ENCODE data around the gene FBN1.

FBN1 gene

GRCh38 chr15:48493084-48493762 lies 152.3 kb downstream of the FBN1 start:
- no peak for DNase-seq (ENCODE audit: low read depth in 1 of 2, low spot score in 1 of 2)
- TF ChIP-seq JUND (IDR thresholded peaks at IDR 0.05; ENCODE audit: low read depth) = no peak
- in situ Hi-C loops (cut with HindIII; ENCODE audit: low pct_unique_long_range_greater_than_20kb, low sequenced_read_pairs) = no loop called here

GRCh38 chr15:48486228-48486627 lies 159.3 kb downstream of the FBN1 start:
- in situ Hi-C loops (cut with HindIII; ENCODE audit: low pct_unique_long_range_greater_than_20kb, low sequenced_read_pairs) = no loop called here
- no peak for DNase-seq (ENCODE audit: low read depth in 1 of 2, low spot score in 1 of 2)
- TF ChIP-seq JUND (IDR thresholded peaks at IDR 0.05; ENCODE audit: low read depth) = no peak

- in situ Hi-C loops (cut with HindIII; ENCODE audit: low pct_unique_long_range_greater_than_20kb, low sequenced_read_pairs) = no loop called here
- TF ChIP-seq JUND (IDR thresholded peaks at IDR 0.05; ENCODE audit: low read depth) = no peak
- DNase-seq (ENCODE audit: low read depth in 1 of 2, low spot score in 1 of 2) = no peak
Measured at GRCh38 chr15:48481802-48482201, 163.7 kb downstream of the FBN1 start.

- TF ChIP-seq JUND (IDR thresholded peaks at IDR 0.05; ENCODE audit: low read depth) = no peak
- no peak for DNase-seq (ENCODE audit: low read depth in 1 of 2, low spot score in 1 of 2)
- in situ Hi-C loops (cut with HindIII; ENCODE audit: low pct_unique_long_range_greater_than_20kb, low sequenced_read_pairs) = no loop called here
Measured at GRCh38 chr15:48479751-48480150, 165.8 kb downstream of the FBN1 start.

- DNase-seq (ENCODE audit: low read depth in 1 of 2, low spot score in 1 of 2) = no peak
- no peak for TF ChIP-seq JUND (IDR thresholded peaks at IDR 0.05; ENCODE audit: low read depth)
- in situ Hi-C loops (cut with HindIII; ENCODE audit: low pct_unique_long_range_greater_than_20kb, low sequenced_read_pairs) = no loop called here
Measured at GRCh38 chr15:48478581-48478980, 166.9 kb downstream of the FBN1 start.

- in situ Hi-C loops (cut with HindIII; ENCODE audit: low pct_unique_long_range_greater_than_20kb, low sequenced_read_pairs) = no loop called here
- no peak for TF ChIP-seq JUND (IDR thresholded peaks at IDR 0.05; ENCODE audit: low read depth)
- no peak for DNase-seq (ENCODE audit: low read depth in 1 of 2, low spot score in 1 of 2)
Measured at GRCh38 chr15:48477795-48478360, 167.6 kb downstream of the FBN1 start.

GRCh38 chr15:48475600-48476395 lies 169.7 kb downstream of the FBN1 start:
- in situ Hi-C loops (cut with HindIII; ENCODE audit: low pct_unique_long_range_greater_than_20kb, low sequenced_read_pairs) = no loop called here
- no peak for DNase-seq (ENCODE audit: low read depth in 1 of 2, low spot score in 1 of 2)

GRCh38 chr15:48473667-48474066 lies 171.8 kb downstream of the FBN1 start:
- in situ Hi-C loops (cut with HindIII; ENCODE audit: low pct_unique_long_range_greater_than_20kb, low sequenced_read_pairs) = no loop called here
- TF ChIP-seq JUND (IDR thresholded peaks at IDR 0.05; ENCODE audit: low read depth) = no peak
- no peak for DNase-seq (ENCODE audit: low read depth in 1 of 2, low spot score in 1 of 2)

More at GRCh38 chr15:48475600-48476395, 169.7 kb downstream of the FBN1 start:
- TF ChIP-seq JUND (IDR thresholded peaks at IDR 0.05; ENCODE audit: low read depth) = no peak

- no peak for DNase-seq (ENCODE audit: low read depth in 1 of 2, low spot score in 1 of 2)
- no peak for TF ChIP-seq JUND (IDR thresholded peaks at IDR 0.05; ENCODE audit: low read depth)
- in situ Hi-C loops (cut with HindIII; ENCODE audit: low pct_unique_long_range_greater_than_20kb, low sequenced_read_pairs) = no loop called here
Measured at GRCh38 chr15:48472756-48473155, 172.8 kb downstream of the FBN1 start.

- in situ Hi-C loops (cut with HindIII; ENCODE audit: low pct_unique_long_range_greater_than_20kb, low sequenced_read_pairs) = no loop called here
- DNase-seq (ENCODE audit: low read depth in 1 of 2, low spot score in 1 of 2) = no peak
- no peak for TF ChIP-seq JUND (IDR thresholded peaks at IDR 0.05; ENCODE audit: low read depth)
Measured at GRCh38 chr15:48471073-48471472, 174.4 kb downstream of the FBN1 start.

GRCh38 chr15:48470096-48470495 lies 175.4 kb downstream of the FBN1 start:
- in situ Hi-C loops (cut with HindIII; ENCODE audit: low pct_unique_long_range_greater_than_20kb, low sequenced_read_pairs) = no loop called here
- no peak for DNase-seq (ENCODE audit: low read depth in 1 of 2, low spot score in 1 of 2)
- TF ChIP-seq JUND (IDR thresholded peaks at IDR 0.05; ENCODE audit: low read depth) = no peak

GRCh38 chr15:48469681-48470080 lies 175.8 kb downstream of the FBN1 start:
- no peak for DNase-seq (ENCODE audit: low read depth in 1 of 2, low spot score in 1 of 2)
- in situ Hi-C loops (cut with HindIII; ENCODE audit: low pct_unique_long_range_greater_than_20kb, low sequenced_read_pairs) = no loop called here
- no peak for TF ChIP-seq JUND (IDR thresholded peaks at IDR 0.05; ENCODE audit: low read depth)

- in situ Hi-C loops (cut with HindIII; ENCODE audit: low pct_unique_long_range_greater_than_20kb, low sequenced_read_pairs) = no loop called here
- no peak for DNase-seq (ENCODE audit: low read depth in 1 of 2, low spot score in 1 of 2)
- no peak for TF ChIP-seq JUND (IDR thresholded peaks at IDR 0.05; ENCODE audit: low read depth)
Measured at GRCh38 chr15:48469271-48469670, 176.2 kb downstream of the FBN1 start.
